Measurements from ENCODE around the gene GNAT2.

DNA sequence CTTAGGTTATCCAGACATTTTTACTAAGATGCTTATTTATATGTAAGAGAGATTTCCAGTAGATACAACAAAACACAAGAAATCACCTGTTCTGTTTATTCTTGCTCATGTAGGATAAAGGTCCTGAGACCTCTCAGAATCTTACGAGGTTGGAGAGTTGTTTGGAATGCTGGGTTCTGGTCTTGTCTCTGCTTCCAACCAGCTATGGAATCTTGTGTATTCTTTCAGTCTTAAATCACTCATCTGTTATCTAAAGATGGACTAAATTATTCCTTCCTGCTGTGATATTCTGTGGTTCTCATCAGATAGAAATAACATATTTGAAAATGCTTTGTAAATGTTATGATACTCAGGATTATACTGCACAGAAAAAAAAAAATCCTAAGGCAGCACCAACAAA is 21.3 kb downstream of the GNAT2 start:
- no peak for TF ChIP-seq EP300 (IDR thresholded peaks at IDR 0.05)
- TF ChIP-seq, protein P1, sequence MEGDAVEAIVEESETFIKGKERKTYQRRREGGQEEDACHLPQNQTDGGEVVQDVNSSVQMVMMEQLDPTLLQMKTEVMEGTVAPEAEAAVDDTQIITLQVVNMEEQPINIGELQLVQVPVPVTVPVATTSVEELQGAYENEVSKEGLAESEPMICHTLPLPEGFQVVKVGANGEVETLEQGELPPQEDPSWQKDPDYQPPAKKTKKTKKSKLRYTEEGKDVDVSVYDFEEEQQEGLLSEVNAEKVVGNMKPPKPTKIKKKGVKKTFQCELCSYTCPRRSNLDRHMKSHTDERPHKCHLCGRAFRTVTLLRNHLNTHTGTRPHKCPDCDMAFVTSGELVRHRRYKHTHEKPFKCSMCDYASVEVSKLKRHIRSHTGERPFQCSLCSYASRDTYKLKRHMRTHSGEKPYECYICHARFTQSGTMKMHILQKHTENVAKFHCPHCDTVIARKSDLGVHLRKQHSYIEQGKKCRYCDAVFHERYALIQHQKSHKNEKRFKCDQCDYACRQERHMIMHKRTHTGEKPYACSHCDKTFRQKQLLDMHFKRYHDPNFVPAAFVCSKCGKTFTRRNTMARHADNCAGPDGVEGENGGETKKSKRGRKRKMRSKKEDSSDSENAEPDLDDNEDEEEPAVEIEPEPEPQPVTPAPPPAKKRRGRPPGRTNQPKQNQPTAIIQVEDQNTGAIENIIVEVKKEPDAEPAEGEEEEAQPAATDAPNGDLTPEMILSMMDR (IDR thresholded peaks at IDR 0.05), result no peak

Data from gastroesophageal sphincter (tissue), 3 donors.